Body of pancreas (tissue), 4 donors: ENCODE data around the gene OR6N2. TPM values are rescaled to one million over a fixed set of nuclear protein-coding genes. Genes with fewer than 3 reads are reported as not detected.

Experiments used
- ATAC-seq: fragments of 150-250 bp; one replicate; pipeline ENCODE4 v1.9.1; 2016
- DNase-seq, 4 donors: peaks; one replicate each; pipeline ENCODE4 v3.0.0-alpha.2; 2019
- H3K27ac ChIP-seq, 4 donors: fragments of 200-600 bp; sonication (generic); 1 replicate in 3 of 4; 2 replicates in 1 of 4; pipeline versions ENCODE4 v1.5.1 to v1.6.1; 2016 to 2019; ENCODE audit warnings: mild to moderate bottlenecking in 1 of 4, mixed read lengths in 1 of 4, moderate library complexity in 1 of 4
- H3K27me3 ChIP-seq, 2 donors: fragments of 200-600 bp; sonication (generic); one replicate each; pipeline ENCODE4 v1.6.0; 2016; ENCODE audit warnings: mild to moderate bottlenecking in 1 of 2
- H3K36me3 ChIP-seq, 2 donors: fragments of 200-600 bp; sonication (generic); replicated peaks in 1 of 2; 2 replicates each; pipeline ENCODE4 v1.5.1; 2016; ENCODE audit warnings: low read depth in 2 of 2; ENCODE audit not compliant: insufficient read depth in 1 of 2
- H3K4me1 ChIP-seq: fragments of 200-600 bp; sonication (generic); one replicate; pipeline ENCODE4 v1.6.0; 2016
- H3K4me3 ChIP-seq, 2 donors: fragments of 200-600 bp; sonication (generic); 1 replicate in 1 of 2; 2 replicates in 1 of 2; pipeline ENCODE4 v1.5.1; 2016 to 2019
- H3K9me3 ChIP-seq, 3 donors: fragments of 200-600 bp; sonication (generic); 1 replicate in 2 of 3; 2 replicates in 1 of 3; pipeline ENCODE4 v1.5.1; 2016
- CTCF ChIP-seq, 7 experiments: fragments of 450-650 bp in 4 of 7; fragments of 200-600 bp in 3 of 7; sonication (generic) in 3 of 7; IDR thresholded peaks; one replicate each; pipeline ENCODE4 v1.5.1; 2016 to 2019; ENCODE audit warnings: antibody characterized with exemption in 7 of 7
- POLR2A ChIP-seq, 3 donors: fragments of 450-650 bp; IDR thresholded peaks; one replicate each; pipeline ENCODE4 v1.6.1; 2016; ENCODE audit warnings: antibody characterized with exemption in 3 of 3, mild to moderate bottlenecking in 2 of 3
- WGBS, 2 donors: methylation state at CpG; one replicate each; pipeline ENCODE4 v1.1.5; 2017; 5-methylcytosine and 5-hydroxymethylcytosine counted together
- intact Hi-C: fragments of 100-400 bp; cut with DNase I; formaldehyde crosslinking; loops from one replicate; pipeline ENCODE4 v1.15.1; 2023
- total RNA-seq, 2 donors: library from RNA; depleted of rRNA; stranded (reverse); fragments of >200 nt; gene quantifications; one replicate each; pipeline ENCODE4 v1.1.0, GENCODE V29; 2016

The OR6N2 gene
- total RNA-seq, 2 donors from 2014 or later = not detected

GRCh38 chr1:158803678-158804077, 22.7 kb upstream of the OR6N2 start:
- DNase-seq (no peak), ATAC-seq (no peak)
- Histone ChIP-seq H3K27me3 (peaks cover 0 to 5% of the 10 kb centered on the region in 2 donors), H3K27ac (no peak overlapping the region), H3K36me3 (no peaks in the 10 kb centered on the region), H3K4me1 (no peaks in the 10 kb centered on the region), H3K4me3 (no peak overlapping the region), H3K9me3 (no peaks in the 10 kb centered on the region)
- WGBS, 2 donors = 38 to 45% methylated on average over 1 of the region's 1 CpG
- intact Hi-C loops = no loop called here
- TF ChIP-seq POLR2A (IDR thresholded peaks at IDR 0.05) (no peak), CTCF (IDR thresholded peaks at IDR 0.05) (no peak)

GRCh38 chr1:158801396-158801795, 20.4 kb upstream of the OR6N2 start:
- no peaks in the 10 kb centered on the region for H3K4me1 ChIP-seq
- H3K27ac ChIP-seq = peak overlapping the region in 1 of 4 donors; percentile 21
- ATAC-seq = no peak
- H3K36me3 ChIP-seq = no peaks in the 10 kb centered on the region
- H3K27me3 ChIP-seq = peaks cover 0 to 5% of the 10 kb centered on the region in 2 donors
- TF ChIP-seq POLR2A (IDR thresholded peaks at IDR 0.05) (no peak), CTCF (IDR thresholded peaks at IDR 0.05) (no peak)
- H3K4me3 ChIP-seq = no peak overlapping the region
- intact Hi-C loops = no loop called here
- WGBS, 2 donors = 67 to 81% methylated on average over 1 of the region's 1 CpG
- no peak for DNase-seq
- no peaks in the 10 kb centered on the region for H3K9me3 ChIP-seq

DNA sequence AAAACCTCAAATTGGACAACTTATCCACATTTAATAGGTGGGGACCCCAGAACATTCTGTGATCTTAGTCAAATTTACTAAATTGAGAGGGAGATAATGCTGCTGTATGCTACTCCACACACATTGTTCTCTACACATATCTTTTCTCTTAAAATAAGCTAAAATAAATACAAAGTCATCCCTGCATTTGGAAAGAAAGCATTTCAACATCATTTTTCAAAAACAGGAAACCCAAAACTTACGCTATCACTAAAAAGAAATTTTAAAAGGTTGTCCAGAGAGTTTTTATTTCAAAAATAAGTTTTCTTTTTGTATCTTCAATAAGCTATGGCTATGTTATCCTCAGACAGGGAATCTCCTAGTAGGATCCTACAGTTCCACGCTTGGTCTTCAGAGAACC, 19.5 kb upstream of the OR6N2 start:
- no peaks in the 10 kb centered on the region for H3K36me3 ChIP-seq
- no peak overlapping the region for H3K4me3 ChIP-seq
- H3K27ac ChIP-seq = peak overlapping the region in 1 of 4 donors; percentile 21
- DNase-seq (no peak), ATAC-seq (no peak)
- TF ChIP-seq CTCF (IDR thresholded peaks at IDR 0.05) (no peak), POLR2A (IDR thresholded peaks at IDR 0.05) (no peak)
- peaks cover 0 to 5% of the 10 kb centered on the region in 2 donors for H3K27me3 ChIP-seq
- intact Hi-C loops = no loop called here
- 58 to 68% methylated on average over 2 of the region's 2 CpGs for WGBS, 2 donors
- no peaks in the 10 kb centered on the region for H3K4me1 ChIP-seq
- H3K9me3 ChIP-seq = no peaks in the 10 kb centered on the region

DNA sequence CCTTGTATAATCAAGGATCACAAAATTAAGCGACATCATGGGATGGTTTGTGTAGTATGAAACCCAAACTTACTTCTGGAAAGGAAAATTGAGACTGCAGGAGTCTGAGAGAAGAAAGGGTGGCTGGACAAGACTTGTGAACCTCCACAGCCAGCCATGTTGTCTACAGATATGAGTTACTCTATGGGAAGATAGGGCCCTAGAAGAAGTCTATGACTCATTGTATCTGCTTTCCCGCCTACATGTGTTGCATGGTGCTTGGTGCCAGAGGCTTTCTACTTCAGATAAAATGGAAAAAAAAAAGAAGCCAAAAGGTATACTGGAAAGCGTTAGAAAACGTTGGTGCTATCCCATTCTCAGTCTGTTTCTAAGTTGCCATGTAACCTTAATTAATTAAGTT, 18.7 kb upstream of the OR6N2 start:
- WGBS, 2 donors = 58 to 68% methylated on average over 4 of the region's 4 CpGs
- H3K4me1 ChIP-seq = no peaks in the 10 kb centered on the region
- no peak for TF ChIP-seq CTCF (IDR thresholded peaks at IDR 0.05)
- no peak for TF ChIP-seq POLR2A (IDR thresholded peaks at IDR 0.05)
- H3K27me3 ChIP-seq = peaks cover 0 to 5% of the 10 kb centered on the region in 2 donors
- ATAC-seq (no peak), DNase-seq (no peak)
- no peaks in the 10 kb centered on the region for H3K9me3 ChIP-seq
- intact Hi-C loops = no loop called here
- no peak overlapping the region for H3K4me3 ChIP-seq
- no peak overlapping the region for H3K27ac ChIP-seq
- no peaks in the 10 kb centered on the region for H3K36me3 ChIP-seq

DNA sequence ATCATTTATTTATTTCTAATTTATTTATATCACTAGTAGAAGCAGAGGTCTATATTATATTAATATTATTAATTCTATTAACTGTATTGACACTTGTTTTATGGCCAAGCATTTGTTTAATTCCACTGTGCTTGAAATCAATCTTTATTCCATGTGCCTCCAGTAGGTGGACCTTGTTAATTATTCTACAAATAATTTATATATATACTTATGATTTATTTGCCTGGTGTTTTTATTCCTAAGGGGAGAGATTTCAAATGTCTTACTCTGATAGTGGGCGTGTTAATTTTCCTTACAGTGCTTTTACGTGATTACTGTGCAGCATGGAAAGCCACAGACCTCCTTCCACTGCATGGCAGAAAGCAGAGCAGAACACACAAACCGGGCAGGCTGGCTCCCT, 17.5 kb upstream of the OR6N2 start:
- H3K4me3 ChIP-seq = no peak overlapping the region
- 45 to 52% methylated on average over 3 of the region's 3 CpGs for WGBS, 2 donors
- H3K27ac ChIP-seq = no peak overlapping the region
- ATAC-seq (no peak), DNase-seq (no peak)
- no peaks in the 10 kb centered on the region for H3K4me1 ChIP-seq
- peaks cover 0 to 5% of the 10 kb centered on the region in 2 donors for H3K27me3 ChIP-seq
- H3K36me3 ChIP-seq = no peaks in the 10 kb centered on the region
- H3K9me3 ChIP-seq = no peaks in the 10 kb centered on the region
- TF ChIP-seq POLR2A (IDR thresholded peaks at IDR 0.05) (no peak), CTCF (IDR thresholded peaks at IDR 0.05) (no peak)
- intact Hi-C loops = no loop called here
